Naive thymus-derived CD4-positive, alpha-beta T cell (primary cell): Measurements from ENCODE around the gene TUBGCP2. TPM values are rescaled to one million over a fixed set of nuclear protein-coding genes. Genes with fewer than 3 reads are reported as not detected.
A peak's percentile ranks its signal among the peaks of the same experiment; 100 is the strongest.

Experiments used
- ATAC-seq: fragments of 150-1000 bp; cut with Tn5 transposase; 2 replicates; pipeline ENCODE4 v1.10.0; 2021; ENCODE audit warnings: mild to moderate bottlenecking, moderate library complexity
- CTCF ChIA-PET: fragments of 350-600 bp; sonication (Branson Sonifier 250); formaldehyde crosslinking; loops from one replicate; lab custom pipeline; 2021; ENCODE audit warnings: antibody characterized with exemption; lab: Charles Lee
- POLR2A ChIA-PET: fragments of 350-600 bp; sonication (Branson Sonifier 250); formaldehyde crosslinking; loops from one replicate; lab custom pipeline; 2021; ENCODE audit warnings: antibody characterized with exemption, inconsistent platforms; lab: Charles Lee
- DNase-seq, 9 donors: peaks; one replicate each; pipeline versions ENCODE4 v3.0.0 to v3.0.0-alpha.2; 2020 to 2022; ENCODE audit warnings: mixed read lengths in 1 of 9
- H3K27ac ChIP-seq: one replicate; pipeline ENCODE4 v1.7.0; 2013; ENCODE audit warnings: mild to moderate bottlenecking, low read depth, low read length, moderate library complexity
- H3K27me3 ChIP-seq, 2 donors: one replicate each; pipeline ENCODE4 v1.7.0; 2013; ENCODE audit warnings: low read length in 2 of 2, mild to moderate bottlenecking in 2 of 2, moderate library complexity in 2 of 2; ENCODE audit not compliant: control insufficient read depth in 2 of 2, insufficient read depth in 2 of 2
- H3K36me3 ChIP-seq, 3 experiments: 1 replicate in 2 of 3; 2 replicates in 1 of 3; pipeline ENCODE4 v1.7.0; 2013; ENCODE audit warnings: low read length in 3 of 3, mild to moderate bottlenecking in 3 of 3, moderate library complexity in 1 of 3; ENCODE audit not compliant: insufficient read depth in 3 of 3, control insufficient read depth in 2 of 3
- H3K4me1 ChIP-seq, 2 donors: one replicate each; pipeline ENCODE4 v1.7.0; 2013; ENCODE audit warnings: low read length in 2 of 2, mild to moderate bottlenecking in 2 of 2, moderate library complexity in 1 of 2; ENCODE audit not compliant: control insufficient read depth in 2 of 2, insufficient read depth in 2 of 2
- H3K4me3 ChIP-seq: 2 replicates; pipeline ENCODE4 v1.7.0; 2013; ENCODE audit warnings: mild to moderate bottlenecking, low read length
- H3K9me3 ChIP-seq, 3 experiments: 1 replicate in 2 of 3; 2 replicates in 1 of 3; pipeline ENCODE4 v1.7.0; 2013; ENCODE audit warnings: low read length in 3 of 3; ENCODE audit not compliant: control insufficient read depth in 2 of 3
- H3K27ac Mint-ChIP-seq, 9 donors: one replicate each; pipeline ENCODE4 v1.8.0; 2020 to 2022; ENCODE audit warnings: mixed read lengths in 9 of 9, mild to moderate bottlenecking in 8 of 9, moderate library complexity in 5 of 9, inconsistent platforms in 2 of 9
- H3K27me3 Mint-ChIP-seq, 5 donors: one replicate each; pipeline ENCODE4 v1.8.0; 2021 to 2022; ENCODE audit warnings: mixed read lengths in 5 of 5, mild to moderate bottlenecking in 1 of 5
- H3K36me3 Mint-ChIP-seq, 5 donors: one replicate each; pipeline ENCODE4 v1.8.0; 2020 to 2022; ENCODE audit warnings: mixed read lengths in 5 of 5, mild to moderate bottlenecking in 3 of 5, inconsistent platforms in 1 of 5
- H3K4me1 Mint-ChIP-seq, 7 donors: one replicate each; pipeline ENCODE4 v1.8.0; 2020 to 2022; ENCODE audit warnings: mixed read lengths in 7 of 7, mild to moderate bottlenecking in 3 of 7, inconsistent platforms in 1 of 7
- H3K4me3 Mint-ChIP-seq, 10 donors: one replicate each; pipeline ENCODE4 v1.8.0; 2020 to 2022; ENCODE audit warnings: mild to moderate bottlenecking in 10 of 10, mixed read lengths in 10 of 10, moderate library complexity in 6 of 10, inconsistent platforms in 2 of 10
- H3K9me3 Mint-ChIP-seq, 11 donors: one replicate each; pipeline ENCODE4 v1.8.0; 2020 to 2022; ENCODE audit warnings: mixed read lengths in 11 of 11, mild to moderate bottlenecking in 4 of 11, inconsistent platforms in 1 of 11, moderate library complexity in 1 of 11
- intact Hi-C, 2 donors: fragments of 100-400 bp; cut with micrococcal nuclease; formaldehyde crosslinking; loops; one replicate each; pipeline ENCODE4 v1.15.1; 2023
- polyA plus RNA-seq, 2 donors: library from polyadenylated mRNA; unstranded; fragments of 300-500 nt; fragmentation: Illumina TruSeq; gene quantifications; one replicate each; pipeline ENCODE4 v1.2.3, GENCODE V29; 2021
- total RNA-seq, 6 experiments: library from RNA in 5 of 6; stranded (reverse) in 5 of 6; gene quantifications; 1 replicate in 5 of 6; 2 replicates in 1 of 6; pipeline ENCODE4 v1.2.3 and lab custom pipeline; 2021 to 2026

The TUBGCP2 gene
- total and polyA plus RNA-seq, 7 experiments from 2014 or later = 29.6 to 97.0 (median 67.7) TPM

DNA sequence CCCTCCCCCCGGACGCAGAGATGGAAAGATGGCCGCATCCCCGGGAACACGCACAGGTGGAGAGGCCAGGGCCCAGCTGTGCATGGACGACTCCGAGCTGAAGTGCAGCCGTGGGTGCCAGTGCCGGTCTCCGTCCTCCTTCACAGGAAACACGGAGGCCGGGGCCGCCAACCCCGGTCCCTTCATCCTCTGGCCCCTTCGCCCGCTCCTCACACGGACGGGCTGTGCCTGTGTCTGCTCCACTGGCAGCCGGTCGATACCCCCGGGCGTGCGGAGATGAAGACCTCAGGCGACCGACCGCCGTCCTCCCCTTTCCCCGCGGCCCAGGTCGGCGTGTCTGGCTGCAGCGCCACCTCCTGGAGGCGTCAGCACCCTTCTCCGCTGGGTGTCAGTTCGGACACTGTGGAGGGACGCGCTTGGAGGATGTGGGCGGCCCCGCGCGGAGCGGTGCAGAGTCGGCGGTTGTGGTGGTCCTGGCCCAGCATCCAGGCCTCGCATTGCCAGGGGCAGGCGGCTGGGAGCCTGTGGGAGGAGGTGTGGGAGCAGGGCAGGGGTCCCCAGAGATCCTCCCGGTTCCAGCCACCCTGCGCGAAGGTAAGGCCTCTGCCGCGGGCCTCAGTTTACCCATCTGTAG, 9.9 kb upstream of the TUBGCP2 start:
- intact Hi-C loops = loop anchor here (1.0 to 5.0 kb wide), 5 partner anchors 9 to 376 kb away; partner anchors contain the start of gene CFAP46 (in 1 of the 2)
- Histone ChIP-seq H3K27me3 (no peaks in the 10 kb centered on the region), H3K9me3 (no peaks in the 10 kb centered on the region), H3K36me3 (no peaks in the 10 kb centered on the region), H3K4me3 (peak overlapping the region; percentile 41), H3K4me1 (no peaks in the 10 kb centered on the region), H3K27ac (no peak overlapping the region)
- H3K9me3 Mint-ChIP-seq = peaks cover 0 to 8% (median 0%) of the 10 kb centered on the region in 11 donors
- peak overlapping the region in 1 of 9 donors; percentile 49 for H3K27ac Mint-ChIP-seq
- ChIA-PET POLR2A (no interaction called here), CTCF (interaction anchor here (0.7 to 1.6 kb wide), 4 partner anchors 9 to 175 kb away, joined by 3 to 6 read pairs (median 3); no protein-coding TSS in a partner anchor)
- no peaks in the 10 kb centered on the region for H3K36me3 Mint-ChIP-seq
- ATAC-seq (peak; percentile 96), DNase-seq (peak in 8 of 9 donors; percentile 38 to 78 (median 52))
- peak overlapping the region; percentile 34 to 77 (median 70) for H3K4me3 Mint-ChIP-seq
- peaks cover 0 to 15% (median 6%) of the 10 kb centered on the region in 5 donors for H3K27me3 Mint-ChIP-seq
- peaks cover 0 to 13% (median 11%) of the 10 kb centered on the region in 7 donors for H3K4me1 Mint-ChIP-seq

- Histone ChIP-seq H3K27ac (no peak overlapping the region), H3K36me3 (peaks cover 0 to 17% (median 5%) of the 10 kb centered on the region in 3 experiments), H3K4me1 (no peaks in the 10 kb centered on the region), H3K4me3 (no peak overlapping the region), H3K9me3 (no peaks in the 10 kb centered on the region), H3K27me3 (no peaks in the 10 kb centered on the region)
- Mint-ChIP-seq H3K4me1 (peaks cover 0 to 13% (median 11%) of the 10 kb centered on the region in 7 donors), H3K36me3 (peaks cover 0 to 6% (median 0%) of the 10 kb centered on the region in 5 donors), H3K4me3 (no peak overlapping the region), H3K27me3 (peaks cover 0 to 11% (median 6%) of the 10 kb centered on the region in 5 donors), H3K27ac (no peak overlapping the region), H3K9me3 (peaks cover 0 to 5% (median 0%) of the 10 kb centered on the region in 11 donors)
- ChIA-PET CTCF (no interaction called here), POLR2A (no interaction called here)
- intact Hi-C loops = loop anchor here in 1 of 2 donors (5.0 kb wide), 1 partner anchor 374 kb away; the partner anchor contains the start of gene CFAP46
- DNase-seq (no peak), ATAC-seq (no peak)
Observed at GRCh38 chr10:133316732-133317131, 8.1 kb upstream of the TUBGCP2 start.

GRCh38 chr10:133316266-133316665, 7.6 kb upstream of the TUBGCP2 start:
- Mint-ChIP-seq H3K27me3 (peaks cover 0 to 11% (median 6%) of the 10 kb centered on the region in 5 donors), H3K9me3 (peaks cover 0 to 5% (median 0%) of the 10 kb centered on the region in 11 donors), H3K27ac (peak overlapping the region in 1 of 9 donors; percentile 46), H3K36me3 (peaks cover 0 to 10% (median 2%) of the 10 kb centered on the region in 5 donors), H3K4me3 (peak overlapping the region in 2 of 10 donors; percentile 30 to 44), H3K4me1 (peaks cover 0 to 16% (median 11%) of the 10 kb centered on the region in 7 donors)
- intact Hi-C loops = loop anchor here in 1 of 2 donors (5.0 kb wide), 1 partner anchor 374 kb away; the partner anchor contains the start of gene CFAP46
- POLR2A ChIA-PET = interaction anchor here (0.6 to 1.7 kb wide), 2 partner anchors 8 to 10 kb away, joined by 3 to 10 read pairs; no protein-coding TSS in a partner anchor
- ATAC-seq (no peak), DNase-seq (no peak)
- Histone ChIP-seq H3K27ac (no peak overlapping the region), H3K9me3 (no peaks in the 10 kb centered on the region), H3K4me3 (no peak overlapping the region), H3K4me1 (no peaks in the 10 kb centered on the region), H3K27me3 (no peaks in the 10 kb centered on the region), H3K36me3 (peaks cover 3 to 20% (median 10%) of the 10 kb centered on the region in 3 experiments)
- CTCF ChIA-PET = interaction anchor here (2.0 kb wide), 1 partner anchor 9 kb away, joined by 9 read pairs; no protein-coding TSS in a partner anchor

GRCh38 chr10:133315847-133316246, 7.2 kb upstream of the TUBGCP2 start:
- H3K27ac ChIP-seq = no peak overlapping the region
- DNase-seq (no peak), ATAC-seq (no peak)
- Mint-ChIP-seq H3K4me1 (peaks cover 0 to 17% (median 11%) of the 10 kb centered on the region in 7 donors), H3K4me3 (peak overlapping the region in 1 of 10 donors; percentile 30), H3K27ac (peak overlapping the region in 1 of 9 donors; percentile 46), H3K27me3 (peaks cover 0 to 11% (median 6%) of the 10 kb centered on the region in 5 donors), H3K9me3 (peaks cover 0 to 5% (median 0%) of the 10 kb centered on the region in 11 donors), H3K36me3 (peaks cover 0 to 10% (median 2%) of the 10 kb centered on the region in 5 donors)
- ChIA-PET POLR2A (interaction anchor here (0.6 to 1.7 kb wide), 3 partner anchors 9 to 40 kb away, joined by 3 to 10 read pairs (median 3); no protein-coding TSS in a partner anchor), CTCF (interaction anchor here (0.6 to 2.0 kb wide), 3 partner anchors 9 to 525 kb away, joined by 3 to 9 read pairs (median 5); no protein-coding TSS in a partner anchor)
- no peaks in the 10 kb centered on the region for H3K9me3 ChIP-seq
- peaks cover 7 to 24% (median 11%) of the 10 kb centered on the region in 3 experiments for H3K36me3 ChIP-seq
- intact Hi-C loops = loop anchor here in 1 of 2 donors (5.0 kb wide), 1 partner anchor 374 kb away; the partner anchor contains the start of gene CFAP46
- H3K27me3 ChIP-seq = no peaks in the 10 kb centered on the region
- no peak overlapping the region for H3K4me3 ChIP-seq
- H3K4me1 ChIP-seq = no peaks in the 10 kb centered on the region

GRCh38 chr10:133314911-133315310, 6.2 kb upstream of the TUBGCP2 start:
- Mint-ChIP-seq H3K36me3 (peaks cover 0 to 12% (median 2%) of the 10 kb centered on the region in 5 donors), H3K4me1 (peaks cover 0 to 17% (median 11%) of the 10 kb centered on the region in 7 donors), H3K27me3 (peaks cover 0 to 9% (median 5%) of the 10 kb centered on the region in 5 donors), H3K4me3 (peak overlapping the region in 1 of 10 donors; percentile 9), H3K9me3 (peaks cover 0 to 1% (median 0%) of the 10 kb centered on the region in 11 donors), H3K27ac (no peak overlapping the region)
- Histone ChIP-seq H3K36me3 (peaks cover 8 to 33% (median 11%) of the 10 kb centered on the region in 3 experiments), H3K4me1 (no peaks in the 10 kb centered on the region), H3K27ac (no peak overlapping the region), H3K27me3 (no peaks in the 10 kb centered on the region), H3K9me3 (no peaks in the 10 kb centered on the region), H3K4me3 (no peak overlapping the region)
- ChIA-PET POLR2A (interaction anchor here (1.1 to 1.7 kb wide), 2 partner anchors 9 to 10 kb away, joined by 3 to 10 read pairs; no protein-coding TSS in a partner anchor), CTCF (interaction anchor here (0.6 to 2.0 kb wide), 3 partner anchors 8 to 19 kb away, joined by 3 to 9 read pairs (median 5); no protein-coding TSS in a partner anchor)
- ATAC-seq = no peak
- intact Hi-C loops = loop anchor here in 1 of 2 donors (5.0 kb wide), 1 partner anchor 373 kb away; the partner anchor contains the start of gene CFAP46
- no peak for DNase-seq

- no peak overlapping the region for H3K27ac Mint-ChIP-seq
- DNase-seq (no peak), ATAC-seq (no peak)
- H3K27ac ChIP-seq = no peak overlapping the region
- no peaks in the 10 kb centered on the region for H3K9me3 ChIP-seq
- POLR2A ChIA-PET = interaction anchor here (0.5 kb wide), 1 partner anchor 46 kb away, joined by 3 read pairs; no protein-coding TSS in a partner anchor
- H3K9me3 Mint-ChIP-seq = peaks cover 0 to 3% (median 0%) of the 10 kb centered on the region in 11 donors
- H3K27me3 ChIP-seq = no peaks in the 10 kb centered on the region
- intact Hi-C loops = no loop called here
- H3K4me1 Mint-ChIP-seq = peaks cover 0 to 12% (median 7%) of the 10 kb centered on the region in 7 donors
- peaks cover 0 to 4% (median 0%) of the 10 kb centered on the region in 5 donors for H3K27me3 Mint-ChIP-seq
- H3K4me3 Mint-ChIP-seq = no peak overlapping the region
- H3K4me1 ChIP-seq = no peaks in the 10 kb centered on the region
- peaks cover 8 to 42% (median 11%) of the 10 kb centered on the region in 3 experiments for H3K36me3 ChIP-seq
- CTCF ChIA-PET = interaction anchor here (1.0 kb wide), 1 partner anchor 11 kb away, joined by 4 read pairs; no protein-coding TSS in a partner anchor
- H3K4me3 ChIP-seq = no peak overlapping the region
- H3K36me3 Mint-ChIP-seq = peaks cover 0 to 14% (median 2%) of the 10 kb centered on the region in 5 donors
Observed at GRCh38 chr10:133313192-133313591, 4.5 kb upstream of the TUBGCP2 start.
